Upper lobe of left lung (tissue), 6 donors: ENCODE measurements around the gene CHIT1. TPM values are rescaled to one million over a fixed set of nuclear protein-coding genes. Genes with fewer than 3 reads are reported as not detected.
A peak's percentile ranks its signal among the peaks of the same experiment; 100 is the strongest.

Experiments used
- ATAC-seq, 2 donors: fragments of 200-7000 bp; cut with Tn5 transposase; one replicate each; pipeline ENCODE4 v1.9.1; 2022; ENCODE audit warnings: mild to moderate bottlenecking in 2 of 2, moderate library complexity in 2 of 2; ENCODE audit not compliant: low FRiP score in 2 of 2
- DNase-seq, 2 donors: peaks; one replicate each; pipeline ENCODE4 v3.0.0-alpha.2; 2019 to 2020
- H3K27ac ChIP-seq, 4 donors: fragments of 200-600 bp; sonication (generic); one replicate each; pipeline ENCODE4 v1.5.1; 2016 to 2019
- H3K27me3 ChIP-seq, 4 donors: fragments of 200-600 bp; sonication (generic); one replicate each; pipeline ENCODE4 v1.5.1; 2017 to 2019
- H3K36me3 ChIP-seq, 4 donors: fragments of 200-600 bp; sonication (generic); one replicate each; pipeline ENCODE4 v1.5.1; 2016 to 2019
- H3K4me1 ChIP-seq, 4 donors: fragments of 200-600 bp; sonication (generic); one replicate each; pipeline ENCODE4 v1.5.1; 2018 to 2019
- H3K4me3 ChIP-seq, 4 donors: fragments of 200-600 bp; sonication (generic); one replicate each; pipeline ENCODE4 v1.5.1; 2017 to 2019; ENCODE audit warnings: mild to moderate bottlenecking in 2 of 4, moderate library complexity in 1 of 4
- H3K9me3 ChIP-seq, 4 donors: fragments of 200-600 bp; sonication (generic); one replicate each; pipeline ENCODE4 v1.5.1; 2018 to 2019
- CTCF ChIP-seq, 6 experiments: fragments of 450-650 bp in 4 of 6; fragments of 200-600 bp in 2 of 6; sonication (generic) in 2 of 6; IDR thresholded peaks; one replicate each; pipeline ENCODE4 v1.5.1; 2016 to 2019; ENCODE audit warnings: antibody characterized with exemption in 6 of 6
- EP300 ChIP-seq, 4 donors: sonication (generic); formaldehyde crosslinking; IDR thresholded peaks; one replicate each; pipeline ENCODE4 v1.5.1; 2017; ENCODE audit warnings: antibody characterized with exemption in 4 of 4, control low read depth in 2 of 4
- POLR2A ChIP-seq, 4 donors: fragments of 450-650 bp; IDR thresholded peaks; one replicate each; pipeline ENCODE4 v1.5.1; 2016 to 2017; ENCODE audit warnings: antibody characterized with exemption in 4 of 4, mild to moderate bottlenecking in 2 of 4
- POLR2AphosphoS5 ChIP-seq, 2 donors: sonication (generic); formaldehyde crosslinking; IDR thresholded peaks; one replicate each; pipeline ENCODE4 v1.5.1; 2017; ENCODE audit warnings: antibody characterized with exemption in 2 of 2
- WGBS, 2 donors: methylation state at CpG; one replicate each; pipeline ENCODE4 v1.1.5; 2017 to 2018; 5-methylcytosine and 5-hydroxymethylcytosine counted together
- total RNA-seq, 6 donors: library from RNA; depleted of rRNA in 4 of 6; stranded (reverse); fragments of >200 nt in 4 of 6; gene quantifications; one replicate each; pipeline versions ENCODE4 v1.1.0 to v1.2.1, GENCODE V29; 2016 to 2021
- donor health status: DM: no; HTN: no; CAD: no; lungs with moderate emphysema.
- donor health status: DM: no; HTN: yes; CAD: no; lungs with severe emphysema.

The CHIT1 gene
- total RNA-seq, 6 donors from 2014 or later: 2.0 to 97.4 (median 3.7) TPM

- Histone ChIP-seq H3K4me3 (no peak overlapping the region), H3K4me1 (peaks cover 3 to 19% (median 16%) of the 10 kb centered on the region in 4 donors), H3K27me3 (no peaks in the 10 kb centered on the region), H3K27ac (no peak overlapping the region), H3K36me3 (no peaks in the 10 kb centered on the region), H3K9me3 (no peaks in the 10 kb centered on the region)
- no peak for DNase-seq
- TF ChIP-seq POLR2A (IDR thresholded peaks at IDR 0.05) (no peak), EP300 (IDR thresholded peaks at IDR 0.05) (no peak), CTCF (IDR thresholded peaks at IDR 0.05) (no peak), POLR2AphosphoS5 (IDR thresholded peaks at IDR 0.05) (no peak)
- WGBS, 2 donors: 66% methylated on average over 2 of the region's 2 CpGs; no CpG with 5 or more reads in 1 of the 2 donors
- ATAC-seq: no peak
Observed at GRCh38 chr1:203173011-203173555, 56.4 kb downstream of the CHIT1 start.

GRCh38 chr1:203172184-203173010, 57.1 kb downstream of the CHIT1 start:
- Histone ChIP-seq H3K36me3 (no peaks in the 10 kb centered on the region), H3K4me3 (no peak overlapping the region), H3K27me3 (no peaks in the 10 kb centered on the region), H3K9me3 (no peaks in the 10 kb centered on the region), H3K4me1 (peaks cover 3 to 16% (median 12%) of the 10 kb centered on the region in 4 donors), H3K27ac (no peak overlapping the region)
- peak; percentile 53 to 62 for ATAC-seq
- DNase-seq: peak in 1 of 2 donors; percentile 66
- 48 to 54% methylated on average over 7 to 8 of the region's 8 CpGs for WGBS, 2 donors
- TF ChIP-seq POLR2AphosphoS5 (IDR thresholded peaks at IDR 0.05): no peak
- TF ChIP-seq EP300 (IDR thresholded peaks at IDR 0.05): no peak
- TF ChIP-seq POLR2A (IDR thresholded peaks at IDR 0.05): no peak
- TF ChIP-seq CTCF (IDR thresholded peaks at IDR 0.05): peak; percentile 60 to 87 (median 72)

DNA sequence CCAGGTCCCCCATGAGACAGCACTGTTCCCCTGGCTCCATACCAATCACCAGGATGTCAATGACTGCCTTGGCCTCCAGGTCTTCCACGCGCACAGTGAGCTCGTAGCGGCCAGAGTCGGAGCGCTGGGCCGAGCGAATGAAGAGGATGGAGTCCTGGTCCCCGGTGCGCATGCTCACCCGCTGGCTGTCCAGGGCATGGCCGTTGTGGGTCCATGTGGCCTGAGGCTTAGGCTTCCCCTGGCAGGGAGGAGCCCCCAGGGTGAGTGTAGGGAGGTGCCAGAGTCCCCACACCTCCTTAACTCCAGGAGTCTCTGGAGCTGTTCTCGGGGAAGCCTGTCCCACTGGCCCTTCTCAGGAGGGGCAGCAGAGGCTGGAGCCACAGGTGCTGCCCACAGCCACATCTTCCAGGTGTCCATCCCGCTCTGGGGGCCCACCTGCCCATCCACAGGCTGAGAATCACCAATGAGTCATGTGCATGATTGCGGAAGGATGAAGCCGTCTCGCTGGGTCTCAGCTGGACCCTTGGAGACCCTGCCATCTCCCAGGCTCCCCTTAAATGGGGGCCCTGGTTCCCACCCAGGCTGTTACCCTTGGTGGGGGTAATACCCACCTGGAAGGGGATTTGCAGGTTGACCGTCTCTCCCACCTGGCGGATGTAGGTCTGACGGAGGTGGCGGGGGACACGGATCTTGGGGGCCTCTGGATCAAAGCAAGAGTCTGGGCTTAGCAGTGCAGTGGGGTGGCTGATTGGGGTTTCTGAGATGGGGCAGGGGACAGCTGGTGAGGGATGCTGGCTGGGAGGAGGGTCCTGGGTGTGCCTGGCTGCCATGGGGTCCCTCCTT, 57.9 kb downstream of the CHIT1 start:
- DNase-seq: peak in 1 of 2 donors; percentile 76
- H3K36me3 ChIP-seq: no peaks in the 10 kb centered on the region
- 92 to 96% methylated on average over 5 to 21 of the region's 22 CpGs for WGBS, 2 donors
- H3K27me3 ChIP-seq: no peaks in the 10 kb centered on the region
- H3K4me3 ChIP-seq: no peak overlapping the region
- H3K9me3 ChIP-seq: no peaks in the 10 kb centered on the region
- ATAC-seq: no peak
- H3K4me1 ChIP-seq: peaks cover 3 to 14% (median 11%) of the 10 kb centered on the region in 4 donors
- H3K27ac ChIP-seq: no peak overlapping the region
- TF ChIP-seq POLR2A (IDR thresholded peaks at IDR 0.05): no peak
- TF ChIP-seq EP300 (IDR thresholded peaks at IDR 0.05): no peak
- no peak for TF ChIP-seq CTCF (IDR thresholded peaks at IDR 0.05)
- no peak for TF ChIP-seq POLR2AphosphoS5 (IDR thresholded peaks at IDR 0.05)

DNA sequence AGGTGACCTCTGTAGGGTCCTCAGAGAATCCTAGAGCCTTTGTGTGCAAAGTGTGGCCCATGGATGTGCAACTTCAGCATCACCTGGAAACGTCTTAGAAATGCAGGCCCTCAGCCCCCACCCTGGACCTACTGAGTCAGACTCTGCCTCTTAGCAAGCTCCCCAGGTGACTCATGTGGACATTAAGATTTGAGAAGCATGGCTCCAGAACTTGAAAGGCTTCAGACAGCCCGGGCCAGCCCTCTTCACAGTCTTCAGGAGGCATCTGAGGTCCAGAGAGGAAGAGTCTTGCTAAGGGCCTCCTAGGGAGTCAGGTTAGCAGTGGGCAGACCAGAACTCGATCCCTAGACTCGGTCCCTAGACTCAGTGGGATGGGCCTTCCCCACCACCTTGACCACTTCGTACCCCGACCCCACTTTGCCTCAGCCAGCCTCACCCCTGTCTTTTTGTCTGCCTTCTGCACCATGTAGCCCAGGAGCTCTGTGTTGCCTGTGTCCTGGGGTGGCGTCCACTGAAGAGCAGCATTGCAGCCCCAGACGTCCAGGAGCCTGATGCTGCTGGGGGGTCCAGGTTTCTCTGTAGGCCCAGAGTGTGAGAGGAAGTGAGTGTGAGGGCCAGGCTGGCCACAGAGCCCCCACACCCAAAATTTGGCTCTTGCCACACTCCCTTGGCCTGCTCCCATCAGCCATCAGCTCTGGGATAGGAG, 58.7 kb downstream of the CHIT1 start:
- Histone ChIP-seq H3K4me1 (peaks cover 0 to 9% (median 5%) of the 10 kb centered on the region in 4 donors), H3K36me3 (no peaks in the 10 kb centered on the region), H3K27ac (no peak overlapping the region), H3K27me3 (no peaks in the 10 kb centered on the region), H3K4me3 (no peak overlapping the region), H3K9me3 (no peaks in the 10 kb centered on the region)
- WGBS, 2 donors: 80 to 87% methylated on average over 5 to 8 of the region's 8 CpGs
- no peak for DNase-seq
- ATAC-seq: no peak
- TF ChIP-seq CTCF (IDR thresholded peaks at IDR 0.05) (no peak), EP300 (IDR thresholded peaks at IDR 0.05) (no peak), POLR2A (IDR thresholded peaks at IDR 0.05) (no peak), POLR2AphosphoS5 (IDR thresholded peaks at IDR 0.05) (no peak)
